Lower lobe of right lung (tissue), 2 donors: ENCODE results near the gene CTXND2. TPM values are rescaled to one million over a fixed set of nuclear protein-coding genes. Genes with fewer than 3 reads are reported as not detected.
A peak's percentile ranks its signal among the peaks of the same experiment; 100 is the strongest.

Source experiments
- ATAC-seq, 2 donors: fragments of 200-7000 bp; cut with Tn5 transposase; one replicate each; pipeline ENCODE4 v1.9.1; 2020 to 2022; ENCODE audit warnings: mild to moderate bottlenecking in 2 of 2, moderate library complexity in 2 of 2
- DNase-seq: peaks from one replicate; pipeline ENCODE4 v3.0.0-alpha.2; 2020
- H3K27ac ChIP-seq: fragments of 200-600 bp; one replicate; pipeline ENCODE4 v1.8.0; 2022
- H3K27me3 ChIP-seq: fragments of 200-600 bp; one replicate; pipeline ENCODE4 v1.8.0; 2022; ENCODE audit warnings: low read depth
- H3K36me3 ChIP-seq: fragments of 200-600 bp; one replicate; pipeline ENCODE4 v1.8.0; 2022; ENCODE audit warnings: mild to moderate bottlenecking
- H3K4me1 ChIP-seq: fragments of 200-600 bp; one replicate; pipeline ENCODE4 v1.8.0; 2022
- H3K4me3 ChIP-seq: fragments of 200-600 bp; one replicate; pipeline ENCODE4 v1.8.0; 2022; ENCODE audit warnings: mild to moderate bottlenecking
- H3K9me3 ChIP-seq: fragments of 200-600 bp; one replicate; pipeline ENCODE4 v1.8.0; 2022
- intact Hi-C: fragments of 100-400 bp; cut with DNase I; formaldehyde crosslinking; loops from one replicate; pipeline ENCODE4 v1.11.0; 2022
- total RNA-seq: library from RNA; stranded (reverse); fragmentation: NEBNext Ultra II Directional; extraction: Animal tissue kit (Norgen Biotek cat#: 25700); gene quantifications from one replicate; pipeline ENCODE4 v1.2.1, GENCODE V29; 2021
- TF ChIP-seq, protein P1 (sequence below): fragments of 200-600 bp; IDR thresholded peaks from one replicate; pipeline ENCODE4 v1.8.0; 2022; ENCODE audit warnings: antibody characterized with exemption, mild to moderate bottlenecking
- donor health status: DM: no; HTN: yes; CAD: no; lungs with severe emphysema.

The CTXND2 gene
- total RNA-seq, 1 donor from 2014 or later, result not detected

- no peaks in the 10 kb centered on the region for H3K9me3 ChIP-seq
- H3K36me3 ChIP-seq, result no peaks in the 10 kb centered on the region
- no peak overlapping the region for H3K4me3 ChIP-seq
- TF ChIP-seq, protein P1, sequence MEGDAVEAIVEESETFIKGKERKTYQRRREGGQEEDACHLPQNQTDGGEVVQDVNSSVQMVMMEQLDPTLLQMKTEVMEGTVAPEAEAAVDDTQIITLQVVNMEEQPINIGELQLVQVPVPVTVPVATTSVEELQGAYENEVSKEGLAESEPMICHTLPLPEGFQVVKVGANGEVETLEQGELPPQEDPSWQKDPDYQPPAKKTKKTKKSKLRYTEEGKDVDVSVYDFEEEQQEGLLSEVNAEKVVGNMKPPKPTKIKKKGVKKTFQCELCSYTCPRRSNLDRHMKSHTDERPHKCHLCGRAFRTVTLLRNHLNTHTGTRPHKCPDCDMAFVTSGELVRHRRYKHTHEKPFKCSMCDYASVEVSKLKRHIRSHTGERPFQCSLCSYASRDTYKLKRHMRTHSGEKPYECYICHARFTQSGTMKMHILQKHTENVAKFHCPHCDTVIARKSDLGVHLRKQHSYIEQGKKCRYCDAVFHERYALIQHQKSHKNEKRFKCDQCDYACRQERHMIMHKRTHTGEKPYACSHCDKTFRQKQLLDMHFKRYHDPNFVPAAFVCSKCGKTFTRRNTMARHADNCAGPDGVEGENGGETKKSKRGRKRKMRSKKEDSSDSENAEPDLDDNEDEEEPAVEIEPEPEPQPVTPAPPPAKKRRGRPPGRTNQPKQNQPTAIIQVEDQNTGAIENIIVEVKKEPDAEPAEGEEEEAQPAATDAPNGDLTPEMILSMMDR, result no peak
- DNase-seq (no peak), ATAC-seq (no peak)
- intact Hi-C loops, result no loop called here
- no peaks in the 10 kb centered on the region for H3K27me3 ChIP-seq
- no peaks in the 10 kb centered on the region for H3K4me1 ChIP-seq
- H3K27ac ChIP-seq, result no peak overlapping the region
Observed at GRCh38 chr1:150902346-150902745, 15.4 kb downstream of the CTXND2 start.

DNA sequence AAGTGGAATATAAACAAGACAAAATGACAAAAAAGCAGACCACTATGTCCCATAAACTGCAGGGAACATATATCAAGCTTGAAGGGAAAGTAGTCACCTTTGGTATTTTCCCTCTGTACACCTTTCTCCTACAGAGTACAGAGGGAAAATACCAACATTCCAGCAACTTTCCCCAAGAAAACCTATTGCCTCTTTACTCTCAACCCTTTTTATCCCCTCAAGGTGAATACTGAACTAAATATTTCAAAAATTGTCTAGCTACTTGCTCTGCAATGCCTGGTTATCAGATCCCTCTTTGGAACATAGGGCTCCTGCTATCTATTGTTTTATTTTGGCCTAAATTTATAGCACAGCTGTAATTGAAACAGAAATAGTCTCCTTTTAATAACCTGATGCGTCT lies 15.8 kb downstream of the CTXND2 start:
- no peak for DNase-seq
- Histone ChIP-seq H3K4me3 (no peak overlapping the region), H3K36me3 (no peaks in the 10 kb centered on the region), H3K4me1 (no peaks in the 10 kb centered on the region), H3K9me3 (no peaks in the 10 kb centered on the region), H3K27me3 (no peaks in the 10 kb centered on the region), H3K27ac (no peak overlapping the region)
- no peak for ATAC-seq
- TF ChIP-seq, protein P1, result no peak
- intact Hi-C loops, result no loop called here

DNA sequence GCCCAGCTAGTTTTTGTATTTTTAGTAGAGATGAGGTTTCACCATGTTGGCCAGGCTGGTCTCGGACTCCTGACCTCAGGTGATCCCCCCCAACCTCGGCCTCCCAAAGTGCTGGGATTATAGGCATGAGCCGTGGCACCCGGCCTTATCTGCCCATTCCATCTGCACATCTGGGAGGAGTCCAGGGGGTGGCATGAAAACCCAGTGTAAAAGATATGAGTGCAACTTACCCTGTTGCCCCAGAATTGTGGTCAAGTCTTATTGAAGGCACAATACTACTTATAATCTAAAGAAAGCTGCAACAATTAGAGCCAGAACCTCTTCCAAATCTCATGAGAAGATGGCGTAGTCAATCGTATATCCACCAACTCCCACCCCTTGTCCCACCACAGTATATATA lies 18.4 kb downstream of the CTXND2 start:
- Histone ChIP-seq H3K36me3 (no peaks in the 10 kb centered on the region), H3K4me1 (no peaks in the 10 kb centered on the region), H3K9me3 (no peaks in the 10 kb centered on the region), H3K27me3 (no peaks in the 10 kb centered on the region), H3K4me3 (no peak overlapping the region), H3K27ac (no peak overlapping the region)
- no peak for ATAC-seq
- no peak for DNase-seq
- TF ChIP-seq, protein P1, result no peak
- intact Hi-C loops, result no loop called here

GRCh38 chr1:150906329-150906728 lies 19.4 kb downstream of the CTXND2 start:
- ATAC-seq, result peak in 1 of 2 donors; percentile 11
- no peaks in the 10 kb centered on the region for H3K27me3 ChIP-seq
- no peak overlapping the region for H3K27ac ChIP-seq
- no peaks in the 10 kb centered on the region for H3K36me3 ChIP-seq
- no peak for DNase-seq
- no peaks in the 10 kb centered on the region for H3K9me3 ChIP-seq
- no peaks in the 10 kb centered on the region for H3K4me1 ChIP-seq
- H3K4me3 ChIP-seq, result no peak overlapping the region
- intact Hi-C loops, result no loop called here
- TF ChIP-seq, protein P1, result no peak

GRCh38 chr1:150906813-150907212 lies 19.9 kb downstream of the CTXND2 start:
- H3K27ac ChIP-seq, result no peak overlapping the region
- TF ChIP-seq, protein P1, result no peak
- no peak for ATAC-seq
- intact Hi-C loops, result no loop called here
- H3K4me1 ChIP-seq, result no peaks in the 10 kb centered on the region
- no peaks in the 10 kb centered on the region for H3K36me3 ChIP-seq
- H3K27me3 ChIP-seq, result no peaks in the 10 kb centered on the region
- no peaks in the 10 kb centered on the region for H3K9me3 ChIP-seq
- no peak overlapping the region for H3K4me3 ChIP-seq
- DNase-seq, result no peak

- ATAC-seq (no peak), DNase-seq (no peak)
- Histone ChIP-seq H3K9me3 (no peaks in the 10 kb centered on the region), H3K4me1 (no peaks in the 10 kb centered on the region), H3K4me3 (no peak overlapping the region), H3K36me3 (no peaks in the 10 kb centered on the region), H3K27ac (no peak overlapping the region), H3K27me3 (no peaks in the 10 kb centered on the region)
- intact Hi-C loops, result no loop called here
- TF ChIP-seq, protein P1, result no peak
Observed at GRCh38 chr1:150909585-150910180, 22.7 kb downstream of the CTXND2 start.
